PC-9 (cell line): ENCODE measurements around the gene RGL1. TPM values are rescaled to one million over a fixed set of nuclear protein-coding genes. Genes with fewer than 3 reads are reported as not detected.

Source experiments
- BruUV-seq: library from RNA; stranded (reverse); fragments of 400-500 nt; replicated peaks from 2 replicates; lab custom pipeline; 2021; lab: Mats Ljungman, UMichigan
- CTCF ChIA-PET: fragments of 300-600 bp; sonication (Branson Sonifier 250); formaldehyde crosslinking; loops from one replicate; lab custom pipeline; 2022; ENCODE audit warnings: antibody characterized with exemption; lab: Charles Lee
- POLR2A ChIA-PET: fragments of 300-600 bp; sonication (Branson Sonifier 250); formaldehyde crosslinking; loops from one replicate; lab custom pipeline; 2022; ENCODE audit warnings: antibody characterized with exemption; ENCODE audit not compliant: unreplicated experiment; lab: Charles Lee
- DNase-seq, 2 experiments: peaks; one replicate each; pipeline versions ENCODE4 v3.0.0 to v3.0.0-alpha.2; 2015 to 2022; ENCODE audit warnings: mixed read lengths in 1 of 2
- H2AFZ ChIP-seq: fragments of 200-600 bp; sonication (generic); 2 replicates; pipeline ENCODE4 v1.8.1; 2017; ENCODE audit warnings: antibody characterized with exemption
- H3F3A ChIP-seq: fragments of 200-600 bp; sonication (generic); 2 replicates; pipeline ENCODE4 v1.8.1; 2017; ENCODE audit warnings: antibody characterized with exemption, mild to moderate bottlenecking, low read depth; ENCODE audit not compliant: insufficient read depth
- H3K27ac ChIP-seq: fragments of 200-600 bp; sonication (generic); 2 replicates; pipeline ENCODE4 v1.6.1; 2016; ENCODE audit warnings: mixed run types
- H3K27me3 ChIP-seq: fragments of 200-600 bp; sonication (generic); 2 replicates; pipeline ENCODE4 v1.6.1; 2016; ENCODE audit warnings: low read depth, mixed run types; ENCODE audit not compliant: insufficient read depth
- H3K36me3 ChIP-seq: fragments of 200-600 bp; sonication (generic); 2 replicates; pipeline ENCODE4 v1.6.1; 2016; ENCODE audit warnings: low read depth, mixed run types
- H3K4me1 ChIP-seq: fragments of 200-600 bp; sonication (generic); replicated peaks from 2 replicates; pipeline ENCODE4 v1.6.1; 2016; ENCODE audit warnings: mixed run types; ENCODE audit not compliant: insufficient read depth
- H3K4me2 ChIP-seq: fragments of 200-600 bp; sonication (generic); 2 replicates; pipeline ENCODE4 v1.6.1; 2017; ENCODE audit warnings: mixed run types
- H3K4me3 ChIP-seq: fragments of 200-600 bp; sonication (generic); 2 replicates; pipeline ENCODE4 v1.6.1; 2016; ENCODE audit warnings: mixed run types
- H3K79me2 ChIP-seq: fragments of 200-600 bp; sonication (generic); 2 replicates; pipeline ENCODE4 v1.6.1; 2017; ENCODE audit warnings: low read depth, mixed run types
- H3K9me2 ChIP-seq: fragments of 200-600 bp; sonication (generic); 2 replicates; pipeline ENCODE4 v1.8.1; 2017; ENCODE audit warnings: mild to moderate bottlenecking; ENCODE audit not compliant: insufficient read depth
- H3K9me3 ChIP-seq: fragments of 200-600 bp; sonication (generic); 2 replicates; pipeline ENCODE4 v1.8.1; 2016; ENCODE audit warnings: low read depth; ENCODE audit not compliant: insufficient read depth
- H4K20me1 ChIP-seq: fragments of 200-600 bp; sonication (generic); 2 replicates; pipeline ENCODE4 v1.8.1; 2017; ENCODE audit not compliant: insufficient read depth
- EZH2 ChIP-seq: fragments of 200-600 bp; sonication (generic); IDR thresholded peaks from 2 replicates; pipeline ENCODE4 v1.8.0; 2017; ENCODE audit warnings: antibody characterized with exemption, low read depth
- intact Hi-C: fragments of 100-400 bp; cut with micrococcal nuclease; formaldehyde crosslinking; loops from one replicate; pipeline ENCODE4 v1.10.0; 2022; ENCODE audit not compliant: unreplicated experiment
- total RNA-seq: library from RNA; stranded (reverse); gene quantifications from 2 replicates; pipeline ENCODE4 v1.2.3, GENCODE V29; 2021
- TF ChIP-seq, protein P1 (sequence below): fragments of 200-600 bp; sonication (generic); conservative IDR thresholded peaks from 2 replicates; pipeline ENCODE4 v1.6.1; 2017; ENCODE audit warnings: mixed run types, antibody characterized with exemption, mild to moderate bottlenecking, moderate library complexity

Gene RGL1
- total RNA-seq, 1 experiment from 2014 or later, result 2.6 TPM

DNA sequence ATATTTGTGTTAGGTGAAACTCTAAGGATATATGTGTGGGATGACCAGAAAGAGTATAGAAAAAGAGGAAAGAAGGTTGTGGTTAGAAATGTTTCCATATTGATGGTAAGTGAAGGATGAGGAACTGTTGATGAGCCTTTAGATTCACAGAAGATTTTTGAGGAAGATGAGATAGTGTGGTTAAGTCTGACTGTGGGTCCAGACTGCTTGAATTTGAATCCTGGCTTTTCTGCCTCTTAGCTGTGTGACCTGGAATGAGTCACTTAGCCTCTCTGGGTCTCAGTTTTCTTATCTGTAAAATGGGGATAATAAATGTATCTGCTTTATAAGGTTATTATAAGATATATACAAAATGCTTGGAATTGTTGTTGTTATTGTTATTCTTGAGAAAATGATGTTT is 27.5 kb downstream of the RGL1 start:
- no peaks in the 10 kb centered on the region for H3K9me2 ChIP-seq
- POLR2A ChIA-PET, result no interaction called here

DNA sequence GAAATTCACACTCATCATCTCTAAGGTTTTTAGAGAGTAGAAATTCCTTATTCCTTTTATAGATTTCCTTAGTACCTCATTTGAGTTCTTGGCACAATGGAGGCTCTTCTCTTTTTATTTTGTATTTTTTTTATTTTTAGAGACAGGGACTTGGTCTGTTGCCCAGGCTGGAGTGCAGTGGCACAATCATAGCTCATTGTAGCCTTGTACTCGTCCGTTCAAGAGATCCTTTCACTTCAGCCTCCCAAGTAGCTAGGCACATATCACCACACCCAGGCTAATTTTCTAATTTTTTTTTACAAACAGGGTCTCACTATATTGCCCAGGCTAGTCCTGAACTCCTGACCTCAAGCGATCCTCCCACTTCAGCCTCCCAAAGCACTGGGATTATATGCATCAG is 29.6 kb downstream of the RGL1 start:
- no peak for DNase-seq
- POLR2A ChIA-PET, result no interaction called here

More for the DNA sequence above, 27.5 kb downstream of the RGL1 start:
- intact Hi-C loops, result no loop called here
- no peak overlapping the region for H3K27ac ChIP-seq
- H3K79me2 ChIP-seq, result no peaks in the 10 kb centered on the region
- no peak overlapping the region for H2AFZ ChIP-seq
- no peaks in the 10 kb centered on the region; the same call in 1 of the 2 replicates for H3K36me3 ChIP-seq
- BruUV-seq, result no TSS peak
- H4K20me1 ChIP-seq, result no peaks in the 10 kb centered on the region
- no peak for DNase-seq
- no peak overlapping the region for H3K4me2 ChIP-seq
- TF ChIP-seq, protein P1, sequence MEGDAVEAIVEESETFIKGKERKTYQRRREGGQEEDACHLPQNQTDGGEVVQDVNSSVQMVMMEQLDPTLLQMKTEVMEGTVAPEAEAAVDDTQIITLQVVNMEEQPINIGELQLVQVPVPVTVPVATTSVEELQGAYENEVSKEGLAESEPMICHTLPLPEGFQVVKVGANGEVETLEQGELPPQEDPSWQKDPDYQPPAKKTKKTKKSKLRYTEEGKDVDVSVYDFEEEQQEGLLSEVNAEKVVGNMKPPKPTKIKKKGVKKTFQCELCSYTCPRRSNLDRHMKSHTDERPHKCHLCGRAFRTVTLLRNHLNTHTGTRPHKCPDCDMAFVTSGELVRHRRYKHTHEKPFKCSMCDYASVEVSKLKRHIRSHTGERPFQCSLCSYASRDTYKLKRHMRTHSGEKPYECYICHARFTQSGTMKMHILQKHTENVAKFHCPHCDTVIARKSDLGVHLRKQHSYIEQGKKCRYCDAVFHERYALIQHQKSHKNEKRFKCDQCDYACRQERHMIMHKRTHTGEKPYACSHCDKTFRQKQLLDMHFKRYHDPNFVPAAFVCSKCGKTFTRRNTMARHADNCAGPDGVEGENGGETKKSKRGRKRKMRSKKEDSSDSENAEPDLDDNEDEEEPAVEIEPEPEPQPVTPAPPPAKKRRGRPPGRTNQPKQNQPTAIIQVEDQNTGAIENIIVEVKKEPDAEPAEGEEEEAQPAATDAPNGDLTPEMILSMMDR, result no peak
- no peak for TF ChIP-seq EZH2
- H3F3A ChIP-seq, result no peaks in the 10 kb centered on the region
- CTCF ChIA-PET, result no interaction called here
- H3K9me3 ChIP-seq, result no peaks in the 10 kb centered on the region
- H3K27me3 ChIP-seq, result no peaks in the 10 kb centered on the region
- H3K4me3 ChIP-seq, result no peak overlapping the region
- H3K4me1 ChIP-seq, result no peaks in the 10 kb centered on the region; the same call in 1 of the 2 replicates

DNA sequence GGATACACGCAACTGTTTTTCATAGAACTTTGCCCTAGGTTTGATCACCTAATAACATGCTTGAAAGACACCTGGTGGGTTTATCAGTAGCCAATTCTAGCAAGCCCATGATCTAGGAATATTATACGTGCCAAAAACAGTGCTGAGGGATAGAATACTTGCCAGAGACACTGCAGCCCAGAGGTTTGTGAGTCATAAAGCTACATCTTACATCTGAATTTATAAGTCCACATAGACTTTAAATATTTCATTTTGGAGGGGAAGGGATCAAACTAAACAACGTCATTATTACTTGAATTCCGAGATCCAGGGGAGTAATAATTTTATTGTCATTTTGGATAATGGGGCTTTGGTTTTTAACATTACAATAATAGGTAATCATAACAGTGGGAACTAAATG is 31.7 kb downstream of the RGL1 start:
- no peaks in the 10 kb centered on the region for H3K9me3 ChIP-seq
- no peak overlapping the region for H3K4me3 ChIP-seq
- DNase-seq, result no peak
- no peaks in the 10 kb centered on the region for H3K9me2 ChIP-seq
- intact Hi-C loops, result no loop called here
- TF ChIP-seq, protein P1, result no peak
- TF ChIP-seq EZH2, result no peak
- 0 out of 2 replicates have a peak, but pooled peaks cover 6% of the 10 kb centered on the region for H3K36me3 ChIP-seq
- H2AFZ ChIP-seq, result no peak overlapping the region
- no peaks in the 10 kb centered on the region for H3K79me2 ChIP-seq
- ChIA-PET POLR2A (interaction anchor here (0.7 to 1.1 kb wide), 2 partner anchors 14 to 134 kb away, joined by 3 to 4 read pairs; no protein-coding TSS in a partner anchor), CTCF (no interaction called here)
- H3F3A ChIP-seq, result no peaks in the 10 kb centered on the region
- no peaks in the 10 kb centered on the region for H3K4me1 ChIP-seq
- BruUV-seq, result no TSS peak
- no peak overlapping the region for H3K4me2 ChIP-seq
- no peak overlapping the region for H3K27ac ChIP-seq
- no peaks in the 10 kb centered on the region for H3K27me3 ChIP-seq
- H4K20me1 ChIP-seq, result no peaks in the 10 kb centered on the region

More for the DNA sequence above, 29.6 kb downstream of the RGL1 start:
- H3K36me3 ChIP-seq, result 0 out of 2 replicates have a peak, but pooled peaks cover 4% of the 10 kb centered on the region
- H3K9me2 ChIP-seq, result no peaks in the 10 kb centered on the region
- BruUV-seq, result no TSS peak
- no peak overlapping the region for H3K4me3 ChIP-seq
- no peak overlapping the region for H3K4me2 ChIP-seq
- H3K27ac ChIP-seq, result no peak overlapping the region
- no peaks in the 10 kb centered on the region for H4K20me1 ChIP-seq
- intact Hi-C loops, result no loop called here
- CTCF ChIA-PET, result no interaction called here
- no peaks in the 10 kb centered on the region for H3F3A ChIP-seq
- no peak overlapping the region for H2AFZ ChIP-seq
- H3K27me3 ChIP-seq, result no peaks in the 10 kb centered on the region
- H3K79me2 ChIP-seq, result no peaks in the 10 kb centered on the region
- H3K4me1 ChIP-seq, result no peaks in the 10 kb centered on the region
- TF ChIP-seq, protein P1, result no peak
- TF ChIP-seq EZH2, result no peak
- H3K9me3 ChIP-seq, result no peaks in the 10 kb centered on the region
